Glutamatergic neuron (in vitro differentiated cells): ENCODE data around the gene ITLN2. TPM values are rescaled to one million over a fixed set of nuclear protein-coding genes. Genes with fewer than 3 reads are reported as not detected.
A peak's percentile ranks its signal among the peaks of the same experiment; 100 is the strongest.

ENCODE experiments used
- DNase-seq: peaks from one replicate; pipeline ENCODE4 v3.0.0; 2022
- H3K27ac Mint-ChIP-seq: one replicate; pipeline ENCODE4 v1.8.0; 2020; ENCODE audit warnings: mild to moderate bottlenecking, mixed read lengths, inconsistent platforms; ENCODE audit not compliant: unreplicated experiment
- H3K27me3 Mint-ChIP-seq: one replicate; pipeline ENCODE4 v1.8.0; 2020; ENCODE audit warnings: mild to moderate bottlenecking, moderate library complexity, mixed read lengths, inconsistent platforms; ENCODE audit not compliant: unreplicated experiment
- H3K36me3 Mint-ChIP-seq: one replicate; pipeline ENCODE4 v1.8.0; 2020; ENCODE audit warnings: mild to moderate bottlenecking, mixed read lengths, inconsistent platforms; ENCODE audit not compliant: unreplicated experiment
- H3K4me1 Mint-ChIP-seq: one replicate; pipeline ENCODE4 v1.8.0; 2020; ENCODE audit warnings: mild to moderate bottlenecking, low read depth, mixed read lengths, inconsistent platforms; ENCODE audit not compliant: unreplicated experiment
- H3K4me3 Mint-ChIP-seq: one replicate; pipeline ENCODE4 v1.8.0; 2020; ENCODE audit warnings: mild to moderate bottlenecking, mixed read lengths, inconsistent platforms; ENCODE audit not compliant: unreplicated experiment
- H3K9me3 Mint-ChIP-seq: one replicate; pipeline ENCODE4 v1.8.0; 2020; ENCODE audit warnings: mild to moderate bottlenecking, moderate library complexity, mixed read lengths, inconsistent platforms; ENCODE audit not compliant: unreplicated experiment
- CTCF ChIP-seq: fragments of 200-600 bp; sonication (generic); IDR thresholded peaks from one replicate; pipeline ENCODE4 v1.5.0; 2021; ENCODE audit not compliant: partially characterized antibody, unreplicated experiment
- total RNA-seq: library from RNA; stranded (reverse); fragmentation: NEBNext Ultra II Directional; extraction: Animal tissue kit (Norgen Biotek cat#: 25700); gene quantifications from one replicate; pipeline ENCODE4 v1.2.1, GENCODE V29; 2021; ENCODE audit not compliant: unreplicated experiment

ITLN2 gene
- total RNA-seq, 1 donor from 2014 or later: not detected

GRCh38 chr1:160985723-160986122 is 31.1 kb upstream of the ITLN2 start:
- Mint-ChIP-seq H3K27ac (no peak overlapping the region), H3K4me1 (no peaks in the 10 kb centered on the region), H3K9me3 (peaks cover 2% of the 10 kb centered on the region), H3K36me3 (no peaks in the 10 kb centered on the region), H3K4me3 (no peak overlapping the region), H3K27me3 (peaks cover 9% of the 10 kb centered on the region)
- no peak for DNase-seq
- TF ChIP-seq CTCF: no peak

GRCh38 chr1:160981584-160982411 is 27.2 kb upstream of the ITLN2 start:
- Mint-ChIP-seq H3K4me1 (no peaks in the 10 kb centered on the region), H3K27ac (no peak overlapping the region), H3K9me3 (no peaks in the 10 kb centered on the region), H3K27me3 (peaks cover 9% of the 10 kb centered on the region), H3K4me3 (peak overlapping the region; percentile 77), H3K36me3 (no peaks in the 10 kb centered on the region)
- DNase-seq: no peak
- TF ChIP-seq CTCF: no peak

- Mint-ChIP-seq H3K4me3 (no peak overlapping the region), H3K27ac (no peak overlapping the region), H3K27me3 (peaks cover 9% of the 10 kb centered on the region), H3K36me3 (no peaks in the 10 kb centered on the region), H3K9me3 (no peaks in the 10 kb centered on the region), H3K4me1 (no peaks in the 10 kb centered on the region)
- no peak for TF ChIP-seq CTCF
- no peak for DNase-seq
These were observed 24.7 kb upstream of the ITLN2 start for GRCh38 chr1:160979286-160979685.

- no peak overlapping the region for H3K27ac Mint-ChIP-seq
- DNase-seq: no peak
- no peaks in the 10 kb centered on the region for H3K36me3 Mint-ChIP-seq
- TF ChIP-seq CTCF: no peak
- peaks cover 9% of the 10 kb centered on the region for H3K27me3 Mint-ChIP-seq
- no peak overlapping the region for H3K4me3 Mint-ChIP-seq
- H3K9me3 Mint-ChIP-seq: no peaks in the 10 kb centered on the region
- H3K4me1 Mint-ChIP-seq: no peaks in the 10 kb centered on the region
These were observed 23.9 kb upstream of the ITLN2 start for GRCh38 chr1:160978510-160978927.

GRCh38 chr1:160975026-160975425 is 20.4 kb upstream of the ITLN2 start:
- TF ChIP-seq CTCF: no peak
- Mint-ChIP-seq H3K36me3 (no peaks in the 10 kb centered on the region), H3K4me1 (no peaks in the 10 kb centered on the region), H3K27me3 (no peaks in the 10 kb centered on the region), H3K27ac (no peak overlapping the region), H3K9me3 (no peaks in the 10 kb centered on the region), H3K4me3 (no peak overlapping the region)
- no peak for DNase-seq
